Measurements from ENCODE around the gene TOR1A. TPM values are rescaled to one million over a fixed set of nuclear protein-coding genes. Genes with fewer than 3 reads are reported as not detected.
A peak's percentile ranks its signal among the peaks of the same experiment; 100 is the strongest.

TOR1A gene
- total and polyA plus RNA-seq, 12 donors = 19.7 to 61.4 (median 39.5) TPM

GRCh38 chr9:129769669-129770068, 54.3 kb downstream of the TOR1A start:
- 57 to 75% (median 64%) methylated on average over 5 of the region's 5 CpGs for WGBS, 4 donors
- H3K27me3 ChIP-seq = no peaks in the 10 kb centered on the region
- H3K4me1 ChIP-seq (replicated peaks in 1 of 2) = peaks cover 8 to 9% of the 10 kb centered on the region in 2 donors
- H3K9me3 ChIP-seq (replicated peaks in 1 of 3) = no peaks in the 10 kb centered on the region
- DNase-seq = no peak
- H3K36me3 ChIP-seq (replicated peaks in 1 of 2) = no peaks in the 10 kb centered on the region
- no peak overlapping the region for H3K4me3 ChIP-seq
- TF ChIP-seq CTCF (IDR thresholded peaks at IDR 0.05) (no peak), POLR2A (IDR thresholded peaks at IDR 0.05) (no peak)
- intact Hi-C loops (cut with DNase I) = no loop called here
- no peak overlapping the region for H3K27ac ChIP-seq

GRCh38 chr9:129768486-129768885, 55.5 kb downstream of the TOR1A start:
- intact Hi-C loops (cut with DNase I) = no loop called here
- Histone ChIP-seq H3K27ac (no peak overlapping the region), H3K4me3 (no peak overlapping the region), H3K36me3 (replicated peaks in 1 of 2) (no peaks in the 10 kb centered on the region), H3K4me1 (replicated peaks in 1 of 2) (peaks cover 4 to 5% of the 10 kb centered on the region in 2 donors), H3K27me3 (no peaks in the 10 kb centered on the region), H3K9me3 (replicated peaks in 1 of 3) (no peaks in the 10 kb centered on the region)
- 94 to 98% (median 96%) methylated on average over 6 of the region's 6 CpGs for WGBS, 4 donors
- TF ChIP-seq CTCF (IDR thresholded peaks at IDR 0.05) (no peak), POLR2A (IDR thresholded peaks at IDR 0.05) (no peak)
- no peak for DNase-seq

GRCh38 chr9:129765764-129766317, 58.1 kb downstream of the TOR1A start:
- H3K4me1 ChIP-seq (replicated peaks in 1 of 2) = peaks cover 0 to 5% of the 10 kb centered on the region in 2 donors
- no peaks in the 10 kb centered on the region for H3K36me3 ChIP-seq (replicated peaks in 1 of 2)
- no peak overlapping the region for H3K4me3 ChIP-seq
- no peaks in the 10 kb centered on the region for H3K9me3 ChIP-seq (replicated peaks in 1 of 3)
- H3K27me3 ChIP-seq = no peaks in the 10 kb centered on the region
- WGBS, 4 donors = 85 to 97% (median 93%) methylated on average over 4 of the region's 4 CpGs
- H3K27ac ChIP-seq = no peak overlapping the region
- intact Hi-C loops (cut with DNase I) = no loop called here
- no peak for TF ChIP-seq CTCF (IDR thresholded peaks at IDR 0.05)
- TF ChIP-seq POLR2A (IDR thresholded peaks at IDR 0.05) = no peak
- no peak for DNase-seq

GRCh38 chr9:129762985-129763926, 60.7 kb downstream of the TOR1A start:
- Histone ChIP-seq H3K27ac (peak overlapping the region in 2 of 5 donors; percentile 68 to 83), H3K36me3 (replicated peaks in 1 of 2) (no peaks in the 10 kb centered on the region), H3K27me3 (no peaks in the 10 kb centered on the region), H3K4me3 (no peak overlapping the region), H3K4me1 (replicated peaks in 1 of 2) (peaks cover 0 to 5% of the 10 kb centered on the region in 2 donors), H3K9me3 (replicated peaks in 1 of 3) (no peaks in the 10 kb centered on the region)
- DNase-seq = peak in 2 of 7 donors; percentile 25 to 44
- TF ChIP-seq CTCF (IDR thresholded peaks at IDR 0.05) (no peak), POLR2A (IDR thresholded peaks at IDR 0.05) (no peak)
- intact Hi-C loops (cut with DNase I) = no loop called here
- 75 to 83% (median 79%) methylated on average over 13 of the region's 13 CpGs for WGBS, 4 donors

Measured in adrenal gland (tissue), 12 donors.